Activated CD4-positive, CD25-positive, alpha-beta regulatory T cell treated with anti-CD3 and anti-CD28 coated beads, Interleukin-2, amount 50 U/mL, for 24 hours (primary cell): ENCODE measurements around the gene MYOD1.

Experiments used
- ATAC-seq, 2 donors: fragments of 150-1000 bp; cut with Tn5 transposase; one replicate each; pipeline ENCODE4 v1.10.0; 2021; ENCODE audit warnings: mild to moderate bottlenecking in 1 of 2, moderate library complexity in 1 of 2

Gene MYOD1

GRCh38 chr11:17735818-17736578 is 16.6 kb downstream of the MYOD1 start:
- no peak for ATAC-seq

DNA sequence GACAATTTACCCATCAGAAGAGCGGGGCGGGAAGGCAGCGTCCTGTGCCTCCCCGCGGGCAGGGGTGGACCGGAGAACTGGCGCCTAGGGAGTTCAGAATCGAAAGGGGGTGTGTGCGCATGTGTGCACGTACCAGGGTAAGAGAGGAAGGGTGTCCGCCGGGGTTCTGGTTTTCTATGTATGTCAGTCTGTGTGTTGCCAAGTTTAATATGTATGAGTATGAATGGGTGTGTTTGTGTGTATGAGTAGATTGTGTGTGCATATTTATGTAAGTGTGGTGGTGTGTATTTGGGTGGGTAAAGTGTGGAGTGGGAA is 17.2 kb downstream of the MYOD1 start:
- ATAC-seq, result no peak

DNA sequence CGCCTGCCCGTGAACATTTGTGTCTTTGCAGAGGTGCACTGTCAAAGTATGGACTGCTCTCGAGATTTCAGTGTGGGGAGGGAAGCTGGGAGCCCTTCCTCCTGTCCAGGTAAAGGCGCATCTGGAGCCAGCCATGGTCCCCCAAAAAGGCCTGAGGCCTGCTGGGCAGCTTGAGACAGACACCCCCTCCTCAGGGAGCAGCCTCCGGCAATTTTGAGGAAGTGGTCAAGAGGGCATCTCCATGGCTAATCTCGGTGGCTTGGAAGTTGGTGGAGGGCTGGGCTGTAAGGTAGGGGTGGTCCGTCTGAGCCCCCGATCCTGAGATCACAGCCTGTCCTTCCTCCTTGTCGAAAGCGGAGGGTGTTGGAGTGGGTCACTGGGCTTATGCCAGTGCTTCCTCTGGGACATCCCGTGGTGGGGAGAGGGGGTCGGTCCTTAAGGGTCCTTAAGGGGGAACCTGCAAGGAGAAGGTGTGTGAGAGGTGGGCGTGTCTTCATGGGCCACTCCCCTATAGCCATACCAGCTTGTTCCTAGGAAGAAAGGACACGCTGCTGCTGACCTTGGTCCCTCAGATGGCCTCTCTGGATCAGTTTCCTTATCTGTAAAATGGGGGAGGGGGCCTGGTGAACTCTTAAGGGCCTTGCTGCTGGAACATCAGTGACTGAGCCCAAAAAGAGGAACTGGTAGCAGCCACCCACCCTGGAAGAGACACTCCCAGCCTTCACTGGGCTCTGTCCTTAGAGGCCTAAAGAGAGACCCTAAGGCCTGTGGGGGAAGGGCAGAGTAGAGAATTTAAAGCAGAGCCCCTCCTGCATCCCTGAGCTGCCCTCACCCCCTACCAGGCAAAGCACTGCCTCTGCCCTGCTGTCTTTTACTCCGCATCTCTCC is 17.8 kb downstream of the MYOD1 start:
- no peak for ATAC-seq

DNA sequence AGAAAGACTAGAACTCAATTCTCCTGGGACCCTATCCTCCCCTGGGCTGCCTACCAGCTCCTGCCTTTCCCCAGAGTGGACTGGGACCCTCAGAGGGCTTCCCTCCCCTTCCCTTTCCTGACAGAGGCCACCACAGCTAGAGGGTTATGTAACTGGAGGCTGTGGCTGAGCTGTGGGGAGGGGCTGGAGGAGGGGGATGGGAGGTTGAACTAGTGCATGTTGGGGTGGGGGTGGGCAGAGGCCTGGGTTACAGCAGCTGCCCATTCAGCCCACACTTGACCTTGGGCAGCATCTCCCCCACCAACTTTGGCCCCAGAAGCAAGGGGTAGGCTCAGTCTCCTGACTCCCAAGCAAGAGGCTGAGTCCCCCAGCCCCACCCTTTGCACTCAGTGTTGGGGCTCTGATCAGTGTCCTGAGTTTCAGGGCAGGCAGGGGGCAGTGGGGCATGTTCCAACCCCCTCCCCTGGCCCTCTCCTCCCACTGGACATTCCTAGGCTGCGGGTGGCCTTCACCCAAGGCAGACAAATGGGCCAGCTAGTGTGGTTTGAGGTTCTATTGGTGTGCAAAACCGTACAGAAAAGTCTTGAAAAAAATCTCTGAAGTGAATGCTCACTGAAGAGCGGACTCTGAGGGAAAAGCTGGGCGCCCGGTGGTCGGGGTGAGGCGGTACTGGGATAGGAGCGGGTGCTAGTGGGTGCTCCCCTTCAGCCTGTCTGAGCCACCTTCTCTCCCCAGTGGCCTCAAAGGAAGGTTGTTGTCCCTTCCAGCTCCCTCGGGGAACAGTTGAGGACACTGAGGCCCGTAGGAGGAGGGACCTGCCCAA is 19.0 kb downstream of the MYOD1 start:
- ATAC-seq, result no peak

DNA sequence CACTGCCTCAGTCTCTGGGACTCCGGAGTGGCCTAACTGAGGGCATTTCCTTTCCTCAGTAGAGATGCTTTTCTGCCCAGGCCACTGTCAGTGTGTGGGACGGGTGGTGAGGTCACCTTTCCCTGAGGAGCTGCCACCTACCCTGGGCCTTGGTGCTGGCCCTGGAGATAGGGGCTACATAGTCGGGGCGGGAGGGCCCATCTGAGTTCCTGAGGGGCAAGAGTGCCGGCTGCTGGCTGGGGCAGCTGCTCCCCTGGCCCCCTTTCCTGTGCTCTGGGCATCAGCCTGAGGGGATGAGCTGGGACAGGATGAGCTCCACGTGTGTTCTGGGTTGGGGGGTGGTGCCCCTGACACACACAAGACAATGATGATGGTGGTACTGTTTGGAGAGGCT is 20.6 kb downstream of the MYOD1 start:
- no peak for ATAC-seq

DNA sequence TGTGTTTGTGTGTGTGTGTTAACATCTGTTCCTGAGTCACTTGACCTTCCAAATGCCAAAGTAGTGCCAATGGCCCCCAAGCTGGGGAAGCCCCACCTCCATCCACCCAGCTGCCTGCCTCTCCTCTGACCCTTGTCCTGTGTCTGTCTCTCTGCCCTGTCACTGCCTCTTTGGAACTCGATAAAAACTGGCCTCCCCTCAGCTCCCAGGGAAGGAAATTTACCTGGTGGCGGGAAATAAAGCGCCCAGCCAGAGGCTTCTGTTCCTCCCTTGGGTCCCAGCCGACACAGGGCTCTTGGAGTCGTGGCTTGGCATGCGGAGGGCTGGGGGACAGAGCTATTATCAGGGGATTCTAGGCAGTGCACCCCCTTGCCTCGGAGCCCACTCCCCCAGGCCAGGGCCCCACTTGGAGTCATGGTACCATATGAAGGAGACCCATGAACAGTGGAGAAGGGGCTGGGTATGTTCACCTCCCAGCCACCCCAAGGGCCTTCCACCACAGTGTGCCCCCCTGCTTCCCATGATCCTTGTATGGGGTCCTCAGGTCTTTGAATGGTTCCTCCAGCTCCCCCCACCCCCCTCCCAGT is 21.4 kb downstream of the MYOD1 start:
- no peak for ATAC-seq

DNA sequence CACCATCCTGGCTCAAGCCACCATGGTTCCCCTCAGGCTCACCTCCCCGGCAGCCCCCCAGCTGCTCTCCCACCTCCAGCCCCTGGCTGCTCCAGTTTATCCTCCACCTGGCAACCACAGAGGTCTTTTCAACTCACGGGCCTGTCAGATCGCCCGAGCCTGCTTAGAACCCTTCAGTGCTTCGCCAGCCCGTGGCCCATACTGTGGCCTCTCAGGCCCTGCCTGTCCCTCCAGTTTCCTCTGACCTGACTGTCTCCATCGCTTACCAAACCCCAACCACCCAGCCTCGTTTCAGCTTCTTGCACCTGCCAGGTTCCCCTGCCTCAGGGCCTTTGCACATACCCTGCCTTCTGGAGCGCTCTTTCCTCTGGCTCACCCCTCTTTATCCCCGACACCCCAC is 22.1 kb downstream of the MYOD1 start:
- no peak for ATAC-seq

DNA sequence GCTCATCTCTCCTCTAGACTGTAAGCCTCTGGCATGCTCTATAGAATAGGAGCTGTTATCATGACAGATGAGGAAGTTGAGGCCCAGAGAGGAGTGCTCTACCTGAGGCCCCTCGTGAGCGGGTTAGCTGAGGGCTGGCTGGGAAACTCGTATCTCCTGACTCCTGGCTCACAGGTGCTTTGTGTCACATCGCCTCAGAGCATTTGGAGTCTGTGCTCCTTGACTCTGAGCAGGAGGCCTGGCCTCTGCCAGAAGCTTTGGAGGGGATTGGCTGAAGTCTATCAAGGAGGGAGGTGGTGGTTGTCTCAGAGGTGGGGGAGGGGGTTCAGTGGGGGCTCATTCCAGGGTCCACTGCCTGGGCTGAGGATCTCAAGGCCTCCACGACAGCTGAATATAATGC is 22.6 kb downstream of the MYOD1 start:
- no peak for ATAC-seq

GRCh38 chr11:17743026-17743807 is 23.8 kb downstream of the MYOD1 start:
- ATAC-seq, result no peak

GRCh38 chr11:17743808-17744119 is 24.4 kb downstream of the MYOD1 start:
- no peak for ATAC-seq

- no peak for ATAC-seq
These were observed 25.0 kb downstream of the MYOD1 start for GRCh38 chr11:17744151-17744940.

- ATAC-seq, result no peak
These were observed 25.8 kb downstream of the MYOD1 start for GRCh38 chr11:17745023-17745772.

DNA sequence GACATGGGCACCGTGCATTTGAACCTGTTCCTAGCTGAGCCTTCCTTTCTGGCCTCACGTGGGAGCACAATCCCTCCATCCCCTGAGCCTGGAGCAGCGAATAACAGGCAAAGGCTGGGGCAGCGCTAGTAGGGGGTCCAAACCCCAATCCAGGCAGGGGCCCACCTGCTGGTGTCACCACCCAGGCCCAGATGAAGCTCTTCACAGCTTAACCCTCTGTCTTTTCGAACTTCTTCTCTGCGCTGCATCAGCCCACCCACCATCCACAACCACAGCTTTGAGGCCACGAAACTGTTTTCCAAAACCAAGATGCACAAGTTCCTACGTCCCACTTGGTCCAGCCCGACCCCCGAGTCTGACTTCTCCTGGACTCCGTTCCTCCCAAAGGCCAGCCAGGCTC is 26.7 kb downstream of the MYOD1 start:
- no peak for ATAC-seq

DNA sequence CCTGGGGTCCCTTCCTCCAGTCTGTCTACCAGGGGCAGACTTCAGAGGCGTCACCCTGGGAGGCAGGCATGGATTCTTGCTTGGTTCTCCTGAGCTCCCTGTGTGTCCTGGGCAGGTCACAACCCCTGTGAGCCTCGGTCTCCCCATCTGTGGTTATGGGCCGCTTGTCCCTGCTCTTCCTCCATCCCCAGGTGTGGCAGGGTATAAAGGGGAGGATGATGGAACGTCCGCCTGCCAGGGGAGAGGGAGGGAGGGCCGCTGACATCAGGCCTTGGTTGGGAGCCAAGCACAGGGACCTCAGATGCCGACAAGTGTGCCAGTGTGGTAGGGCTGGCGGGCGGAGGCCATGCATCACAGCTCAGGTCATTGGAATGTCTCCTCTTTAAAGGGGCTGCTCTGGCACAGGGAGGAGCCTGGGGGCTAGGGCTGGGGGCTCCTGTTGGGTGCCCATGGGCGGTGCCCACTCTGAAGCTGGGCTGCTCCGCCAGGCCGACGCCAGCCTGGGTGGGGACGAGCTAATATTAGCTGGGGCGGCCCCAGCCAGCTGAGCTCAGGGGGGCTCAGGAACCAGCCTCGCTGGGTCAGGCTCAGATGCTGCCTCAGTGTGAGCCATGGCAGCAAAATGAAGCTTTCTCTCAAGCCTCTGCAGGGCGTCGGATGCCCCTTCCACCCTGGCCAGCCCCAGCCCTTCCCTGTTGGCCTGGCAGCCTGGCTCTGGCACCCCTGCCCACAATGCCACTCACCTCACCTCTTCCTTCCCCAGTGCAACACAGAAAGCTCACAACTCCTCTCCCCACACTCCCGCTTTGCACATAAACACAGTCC is 28.0 kb downstream of the MYOD1 start:
- no peak for ATAC-seq

GRCh38 chr11:17748044-17748443 is 28.7 kb downstream of the MYOD1 start:
- ATAC-seq, result no peak

GRCh38 chr11:17748761-17749721 is 29.7 kb downstream of the MYOD1 start:
- ATAC-seq, result no peak

DNA sequence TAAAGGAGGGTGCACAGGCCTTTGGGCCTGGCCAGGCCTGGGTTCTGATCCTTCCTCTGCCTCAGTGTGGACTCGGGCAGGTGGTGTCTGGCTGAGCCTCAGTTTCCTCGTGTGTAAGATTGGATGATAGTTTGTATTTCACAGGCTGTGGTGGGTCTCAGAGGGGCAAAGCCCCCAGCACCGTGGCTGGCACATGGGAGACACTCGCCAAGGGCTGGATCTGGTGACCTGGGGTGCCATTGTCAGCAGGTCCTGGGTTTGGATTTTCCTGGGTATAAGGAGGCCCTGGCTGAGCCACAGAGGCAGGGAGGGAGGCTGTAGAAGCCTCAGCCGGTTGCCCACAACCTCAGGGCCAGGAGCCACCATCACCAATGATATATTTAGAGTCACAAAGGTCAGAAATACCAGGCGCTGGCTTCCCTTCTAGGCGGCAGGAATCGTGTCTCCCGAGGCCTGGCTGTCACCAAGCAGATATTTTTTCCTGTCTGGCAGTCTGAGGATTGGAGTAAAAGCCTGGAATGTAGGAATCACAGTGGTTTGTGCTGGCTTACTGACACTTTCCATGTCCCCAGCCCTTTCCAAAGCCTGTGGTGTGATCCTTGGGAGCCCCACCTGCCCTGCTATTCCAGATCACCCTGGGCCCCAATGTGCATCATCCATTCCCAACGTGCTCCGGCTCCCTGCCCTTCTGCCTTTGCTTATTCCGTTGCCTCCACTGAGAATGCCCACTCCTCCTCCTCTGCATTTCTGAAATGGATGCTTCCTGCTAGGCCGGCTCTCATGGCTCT is 30.8 kb downstream of the MYOD1 start:
- ATAC-seq, result no peak

DNA sequence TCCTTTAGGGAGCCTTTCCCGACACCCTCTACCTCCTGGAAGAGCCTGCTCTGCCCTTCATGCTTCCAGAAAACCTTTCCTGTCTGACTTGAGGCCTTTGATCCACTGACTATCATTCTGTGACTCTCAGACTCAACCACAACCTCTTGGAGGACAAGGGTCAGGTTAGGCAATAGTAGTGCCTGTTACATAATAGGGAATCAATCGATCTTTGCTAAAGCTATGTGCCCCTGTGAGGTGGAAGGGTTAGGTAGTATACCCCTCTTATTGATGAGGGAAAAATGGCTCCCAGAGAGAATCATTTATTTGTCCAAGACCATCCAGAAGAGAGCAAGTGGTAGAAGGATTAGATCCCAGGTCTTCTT is 31.4 kb downstream of the MYOD1 start:
- no peak for ATAC-seq
